Adipocyte (in vitro differentiated cells): ENCODE measurements around the gene PTPN11.
"Not testable (repeated sequence)": the region's sequence is repeated elsewhere in the genome, so short reads cannot be mapped to it uniquely, and the experiment has no call there.

ENCODE experiments used
- DNase-seq: peaks from one replicate; pipeline ENCODE4 v3.0.0-alpha.2; 2015; ENCODE audit warnings: low read depth
- H3K27me3 ChIP-seq: replicated peaks from 2 replicates; pipeline ENCODE4 v1.7.0; 2013; ENCODE audit warnings: mild to moderate bottlenecking, low read length, moderate library complexity; ENCODE audit not compliant: control insufficient read depth, insufficient read depth
- H3K36me3 ChIP-seq: 2 replicates; pipeline ENCODE4 v1.7.0; 2013; ENCODE audit warnings: low read length, mild to moderate bottlenecking, moderate library complexity; ENCODE audit not compliant: control insufficient read depth, insufficient read depth, severe bottlenecking
- H3K4me1 ChIP-seq: 2 replicates; pipeline ENCODE4 v1.7.0; 2013; ENCODE audit warnings: mild to moderate bottlenecking, low read length, moderate library complexity; ENCODE audit not compliant: control insufficient read depth, insufficient read depth
- H3K4me3 ChIP-seq: 2 replicates; pipeline ENCODE4 v1.7.0; 2013; ENCODE audit warnings: mild to moderate bottlenecking, low read length, moderate library complexity
- H3K9ac ChIP-seq: 2 replicates; pipeline ENCODE4 v1.7.0; 2013; ENCODE audit warnings: mild to moderate bottlenecking, low read length, moderate library complexity
- H3K9me3 ChIP-seq: 2 replicates; pipeline ENCODE4 v1.7.0; 2013; ENCODE audit warnings: mild to moderate bottlenecking, low read length, moderate library complexity; ENCODE audit not compliant: control insufficient read depth

The PTPN11 gene

GRCh38 chr12:112431965-112432364 is 13.2 kb downstream of the PTPN11 start:
- no peaks in the 10 kb centered on the region for H3K9me3 ChIP-seq
- H3K27me3 ChIP-seq = no peaks in the 10 kb centered on the region

DNA sequence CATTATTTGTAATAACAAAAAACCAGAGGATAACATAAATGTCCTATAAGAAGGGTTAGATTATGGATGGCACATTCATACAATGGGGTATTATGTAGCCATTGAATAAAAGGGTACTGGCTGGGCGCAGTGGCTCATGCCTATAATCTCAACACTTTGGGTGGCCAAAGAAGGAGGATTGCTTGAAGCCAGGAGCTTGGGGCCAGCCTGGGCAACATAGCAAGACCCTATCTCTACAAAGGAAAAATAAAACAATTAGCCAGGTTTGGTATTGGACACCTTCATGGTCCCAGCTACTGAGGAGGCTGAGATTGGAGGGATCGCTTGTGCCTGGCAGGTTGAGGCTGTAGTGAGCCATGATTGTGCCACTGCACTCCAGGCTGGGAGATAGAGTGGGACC is 14.8 kb downstream of the PTPN11 start:
- no peaks in the 10 kb centered on the region for H3K27me3 ChIP-seq

More at GRCh38 chr12:112431965-112432364, 13.2 kb downstream of the PTPN11 start:
- DNase-seq = no peak
- peaks cover 9% of the 10 kb centered on the region for H3K36me3 ChIP-seq
- H3K4me1 ChIP-seq = no peaks in the 10 kb centered on the region
- H3K4me3 ChIP-seq = no peak overlapping the region
- H3K9ac ChIP-seq = no peak overlapping the region

DNA sequence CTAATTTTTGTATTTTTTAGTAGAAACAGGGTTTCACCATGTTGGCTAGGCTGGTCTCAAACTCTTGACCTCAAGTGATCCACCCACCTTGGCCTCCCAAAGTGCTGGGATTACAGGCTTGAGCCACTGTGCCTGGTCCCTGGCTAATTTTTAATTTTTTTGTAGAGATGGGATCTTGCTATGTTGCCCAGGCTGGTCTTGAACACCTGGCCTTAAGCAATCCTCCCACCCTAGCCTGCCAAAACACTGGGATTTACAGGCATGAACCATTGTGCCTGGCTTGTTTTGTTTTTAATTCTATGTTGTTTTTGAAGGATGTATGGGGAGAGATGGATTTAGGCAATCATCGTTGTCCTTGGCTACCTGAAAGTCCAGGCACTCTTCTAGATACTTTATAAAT is 19.9 kb downstream of the PTPN11 start:
- not testable (repeated sequence) for H3K36me3 ChIP-seq, H3K4me3 ChIP-seq, H3K9ac ChIP-seq, DNase-seq, H3K4me1 ChIP-seq, H3K9me3 ChIP-seq, H3K27me3 ChIP-seq

More for the DNA sequence above, 14.8 kb downstream of the PTPN11 start:
- no peaks in the 10 kb centered on the region for H3K4me1 ChIP-seq
- H3K4me3 ChIP-seq = no peak overlapping the region
- H3K9me3 ChIP-seq = no peaks in the 10 kb centered on the region
- H3K9ac ChIP-seq = no peak overlapping the region
- peaks cover 4% of the 10 kb centered on the region for H3K36me3 ChIP-seq
- DNase-seq = no peak

GRCh38 chr12:112439769-112440168 is 21.0 kb downstream of the PTPN11 start:
- Histone ChIP-seq H3K9me3 (no peaks in the 10 kb centered on the region), H3K9ac (no peak overlapping the region), H3K36me3 (peaks cover 3% of the 10 kb centered on the region), H3K4me1 (no peaks in the 10 kb centered on the region), H3K27me3 (no peaks in the 10 kb centered on the region), H3K4me3 (no peak overlapping the region)
- no peak for DNase-seq

DNA sequence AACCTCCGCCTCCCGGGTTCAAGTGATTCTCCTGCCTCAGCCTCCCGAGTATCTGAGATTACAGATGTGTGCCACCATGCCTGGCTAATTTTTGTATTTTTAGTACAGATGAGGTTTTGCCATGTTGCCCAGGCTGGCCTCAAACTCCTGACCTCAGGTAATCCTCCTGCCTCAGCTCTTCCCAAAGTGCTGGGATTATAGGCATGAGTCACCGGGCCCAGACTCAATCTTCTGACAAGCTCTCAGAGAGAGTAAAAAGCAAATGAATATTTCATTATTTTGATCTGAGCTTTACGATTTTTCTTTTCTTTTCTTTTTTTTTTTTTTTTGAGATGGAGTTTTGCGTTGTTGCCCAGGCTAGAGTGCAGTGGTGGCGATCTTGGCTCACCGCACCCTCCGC is 21.9 kb downstream of the PTPN11 start:
- DNase-seq, H3K36me3 ChIP-seq, H3K9ac ChIP-seq, H3K4me1 ChIP-seq, H3K9me3 ChIP-seq, H3K4me3 ChIP-seq, H3K27me3 ChIP-seq: not testable (repeated sequence)

DNA sequence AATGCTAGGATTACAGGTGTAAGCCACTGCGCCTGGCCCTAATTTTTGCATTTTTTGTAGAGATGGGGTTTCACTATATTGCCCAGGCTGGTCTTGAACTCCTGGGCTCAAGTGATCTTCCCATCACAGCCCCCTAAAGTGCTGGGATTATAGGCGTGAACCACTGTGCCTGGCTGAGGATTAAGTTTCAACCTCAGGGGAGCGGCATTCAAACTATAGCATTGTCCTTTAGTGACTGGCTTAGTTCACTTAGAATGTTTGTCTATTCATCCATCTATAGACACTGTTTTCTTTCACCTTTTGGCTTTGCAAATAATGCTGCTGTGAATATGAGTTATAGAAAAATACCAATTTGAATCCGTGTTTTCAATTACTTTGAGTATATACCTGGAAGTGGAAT is 25.2 kb downstream of the PTPN11 start:
- Histone ChIP-seq H3K9ac (no peak overlapping the region), H3K9me3 (no peaks in the 10 kb centered on the region), H3K4me3 (no peak overlapping the region), H3K4me1 (peaks cover 10% of the 10 kb centered on the region), H3K36me3 (peaks cover 17% of the 10 kb centered on the region), H3K27me3 (no peaks in the 10 kb centered on the region)
- DNase-seq = no peak

GRCh38 chr12:112446008-112446725 is 27.4 kb downstream of the PTPN11 start:
- no peak overlapping the region for H3K9ac ChIP-seq
- peaks cover 10% of the 10 kb centered on the region for H3K4me1 ChIP-seq
- no peaks in the 10 kb centered on the region for H3K9me3 ChIP-seq
- H3K4me3 ChIP-seq = no peak overlapping the region
- DNase-seq = no peak
- peaks cover 37% of the 10 kb centered on the region for H3K36me3 ChIP-seq
- no peaks in the 10 kb centered on the region for H3K27me3 ChIP-seq

DNA sequence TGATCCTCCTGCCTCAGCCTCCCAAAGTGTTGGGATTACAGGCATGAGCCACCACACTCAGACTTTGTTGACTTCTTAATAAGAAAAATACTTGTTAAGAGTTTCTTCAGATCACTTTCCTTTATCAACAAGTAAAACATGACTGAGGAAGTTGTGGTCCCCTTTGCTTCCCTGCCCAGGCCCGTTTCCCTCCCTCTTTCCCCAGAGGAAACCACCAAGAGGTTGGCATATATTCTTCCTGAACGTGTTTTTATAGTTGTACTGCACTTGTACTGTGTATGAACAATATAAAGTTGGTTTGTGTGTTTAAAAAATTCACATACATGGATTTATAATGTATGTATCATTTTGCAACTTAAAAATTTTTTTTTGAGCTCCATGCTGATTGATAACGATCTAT is 28.4 kb downstream of the PTPN11 start:
- no peaks in the 10 kb centered on the region for H3K27me3 ChIP-seq
- no peak overlapping the region for H3K4me3 ChIP-seq
- H3K4me1 ChIP-seq = peaks cover 10% of the 10 kb centered on the region
- no peak overlapping the region for H3K9ac ChIP-seq
- peaks cover 41% of the 10 kb centered on the region for H3K36me3 ChIP-seq
- no peaks in the 10 kb centered on the region for H3K9me3 ChIP-seq
- no peak for DNase-seq

DNA sequence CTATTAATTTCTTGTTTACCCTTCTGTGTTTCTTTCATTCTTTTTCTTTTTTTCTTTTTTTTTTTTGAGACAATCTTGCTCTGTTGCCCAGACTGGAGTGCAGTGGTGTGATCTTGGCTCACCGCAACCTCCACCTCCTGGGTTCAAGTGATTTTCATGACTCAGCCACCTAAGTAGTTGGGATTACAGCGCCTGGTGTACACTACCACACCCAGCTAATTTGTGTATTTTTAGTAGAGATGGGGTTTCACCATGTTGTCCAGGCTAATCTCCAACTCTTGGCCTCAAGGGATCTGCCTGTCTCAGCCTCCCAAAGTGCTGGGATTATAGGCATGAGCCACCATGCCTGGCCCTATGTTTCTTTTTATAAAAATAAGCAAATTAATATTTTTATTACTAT is 29.4 kb downstream of the PTPN11 start:
- H3K27me3 ChIP-seq, H3K9ac ChIP-seq, DNase-seq, H3K4me3 ChIP-seq, H3K9me3 ChIP-seq: not testable (repeated sequence)
- Histone ChIP-seq H3K4me1 (peaks cover 10% of the 10 kb centered on the region), H3K36me3 (peaks cover 45% of the 10 kb centered on the region)

DNA sequence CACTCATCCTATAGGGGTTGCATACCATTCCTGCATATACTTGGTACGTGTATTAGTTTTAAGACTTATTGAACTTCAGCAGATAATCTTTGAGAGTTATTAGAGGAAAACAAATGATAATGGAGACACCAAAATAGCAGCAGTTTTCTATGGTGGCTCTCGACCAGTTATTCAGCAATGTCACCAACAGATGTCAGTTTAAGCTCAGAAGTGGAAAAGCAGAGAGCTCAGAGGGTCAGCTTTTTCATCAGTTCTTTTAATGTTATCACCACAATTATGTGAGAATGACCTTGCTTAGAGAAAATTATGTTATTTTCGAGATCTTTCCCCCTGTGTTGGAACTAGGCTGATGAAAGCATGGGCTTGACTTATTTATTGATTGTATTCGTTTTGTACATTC is 32.0 kb downstream of the PTPN11 start:
- Histone ChIP-seq H3K27me3 (no peaks in the 10 kb centered on the region), H3K9ac (no peak overlapping the region), H3K4me1 (peaks cover 10% of the 10 kb centered on the region), H3K9me3 (no peaks in the 10 kb centered on the region), H3K4me3 (no peak overlapping the region), H3K36me3 (peaks cover 65% of the 10 kb centered on the region)
- no peak for DNase-seq

GRCh38 chr12:112456029-112456428 is 37.3 kb downstream of the PTPN11 start:
- Histone ChIP-seq H3K9ac (no peak overlapping the region), H3K9me3 (no peaks in the 10 kb centered on the region), H3K4me3 (no peak overlapping the region), H3K36me3 (peaks cover 79% of the 10 kb centered on the region), H3K4me1 (no peaks in the 10 kb centered on the region), H3K27me3 (no peaks in the 10 kb centered on the region)
- no peak for DNase-seq

- peaks cover 82% of the 10 kb centered on the region for H3K36me3 ChIP-seq
- H3K27me3 ChIP-seq, DNase-seq, H3K9ac ChIP-seq, H3K4me1 ChIP-seq, H3K9me3 ChIP-seq, H3K4me3 ChIP-seq: not testable (repeated sequence)
These were observed 38.4 kb downstream of the PTPN11 start for GRCh38 chr12:112457142-112457541.
